ENCODE measurements around the gene NECTIN3.

- TF ChIP-seq POLR2AphosphoS5 (IDR thresholded peaks at IDR 0.05) = no peak
- TF ChIP-seq POLR2A (IDR thresholded peaks at IDR 0.05) = no peak
- no peak for TF ChIP-seq CTCF (IDR thresholded peaks at IDR 0.05)
- no peak for TF ChIP-seq EP300 (IDR thresholded peaks at IDR 0.05)
Measured at GRCh38 chr3:111107662-111108035, 36.0 kb downstream of the NECTIN3 start.

All from upper lobe of left lung (tissue), 4 donors.